Keratinocyte (primary cell): ENCODE data around the gene HMSD. TPM values are rescaled to one million over a fixed set of nuclear protein-coding genes. Genes with fewer than 3 reads are reported as not detected.

Experiments
- DNase-seq: peaks from one replicate; pipeline ENCODE4 v3.0.0-alpha.2; 2011; ENCODE audit warnings: low read depth, missing footprints, low spot score
- FAIRE-seq: peaks from 2 replicates; lab custom pipeline; 2011; peaks lifted over from hg19 to GRCh38; lab: Jason Lieb, UNC
- H2AFZ ChIP-seq: 2 replicates; pipeline ENCODE4 v1.6.0; 2012; ENCODE audit warnings: low read length, control low read depth, inconsistent platforms; ENCODE audit not compliant: control insufficient read depth
- H3K27ac ChIP-seq: 2 replicates; pipeline ENCODE4 v1.5.1; 2011; ENCODE audit warnings: low read length; ENCODE audit not compliant: control insufficient read depth, insufficient read depth
- H3K27me3 ChIP-seq: 3 replicates; pipeline ENCODE4 v1.6.0; 2011; ENCODE audit warnings: low read length; ENCODE audit not compliant: control insufficient read depth, insufficient read depth; ENCODE audit errors: extremely low read depth
- H3K36me3 ChIP-seq, 2 experiments: 2 replicates in 1 of 2; 3 replicates in 1 of 2; pipeline ENCODE4 v1.5.1; 2011; ENCODE audit warnings: low read length in 2 of 2, mild to moderate bottlenecking in 1 of 2; ENCODE audit not compliant: control insufficient read depth in 2 of 2, insufficient read depth in 2 of 2; ENCODE audit errors: extremely low read depth in 1 of 2
- H3K4me1 ChIP-seq: 3 replicates; pipeline ENCODE4 v1.5.1; 2011; ENCODE audit warnings: low read length; ENCODE audit not compliant: control insufficient read depth, insufficient read depth; ENCODE audit errors: extremely low read depth
- H3K4me2 ChIP-seq: 3 replicates; pipeline ENCODE4 v1.6.0; 2011; ENCODE audit warnings: low read depth, low read length; ENCODE audit not compliant: control insufficient read depth, insufficient read depth; ENCODE audit errors: extremely low read depth
- H3K4me3 ChIP-seq, 3 experiments: fragments of 200-600 bp in 1 of 3; sonication (generic) in 1 of 3; 2 replicates in 2 of 3; 3 replicates in 1 of 3; pipeline ENCODE4 v1.5.1; 2011 to 2016; ENCODE audit warnings: low read length in 3 of 3, mild to moderate bottlenecking in 3 of 3, control low read depth in 2 of 3, inconsistent platforms in 1 of 3, low read depth in 1 of 3, mixed read lengths in 1 of 3, mixed run types in 1 of 3, moderate library complexity in 1 of 3; ENCODE audit not compliant: control insufficient read depth in 2 of 3, insufficient read depth in 2 of 3; ENCODE audit errors: extremely low read depth in 1 of 3
- H3K79me2 ChIP-seq: 2 replicates; pipeline ENCODE4 v1.6.0; 2012; ENCODE audit warnings: low read length; ENCODE audit not compliant: control insufficient read depth, insufficient read depth
- H3K9ac ChIP-seq: 3 replicates; pipeline ENCODE4 v1.6.0; 2011; ENCODE audit warnings: low read length; ENCODE audit not compliant: control insufficient read depth, insufficient read depth; ENCODE audit errors: extremely low read depth
- H3K9me1 ChIP-seq: 3 replicates; pipeline ENCODE4 v1.6.0; 2011; ENCODE audit warnings: low read length; ENCODE audit not compliant: control insufficient read depth, insufficient read depth; ENCODE audit errors: extremely low read depth
- H3K9me3 ChIP-seq: 2 replicates; pipeline ENCODE4 v1.5.1; 2012; ENCODE audit warnings: low read depth, low read length; ENCODE audit not compliant: control insufficient read depth
- H4K20me1 ChIP-seq: 3 replicates; pipeline ENCODE4 v1.6.0; 2011; ENCODE audit warnings: low read length; ENCODE audit not compliant: control insufficient read depth, insufficient read depth; ENCODE audit errors: extremely low read depth
- EZH2 ChIP-seq: IDR thresholded peaks from one replicate; pipeline ENCODE4 v1.6.1; 2012; ENCODE audit warnings: inconsistent platforms, mild to moderate bottlenecking, low read length, moderate library complexity
- dilution Hi-C: fragments of 300-500 bp; cut with MboI; formaldehyde crosslinking; loops from one replicate; pipeline ENCODE4 v1.7.0; 2020; ENCODE audit warnings: low sequenced_read_pairs; ENCODE audit not compliant: extremely low pct_ligation_motif_present
- polyA plus RNA-seq, 5 experiments: library from polyadenylated mRNA; depleted of rRNA in 3 of 5; stranded (reverse) in 3 of 5; stranded (forward) in 1 of 5; unstranded in 1 of 5; fragments of >200 nt; gene quantifications; 1 replicate in 1 of 5; 2 replicates in 3 of 5; 3 replicates in 1 of 5; pipeline versions ENCODE4 v1.2.1 to v1.2.3, GENCODE V29; 2011 to 2012; ENCODE audit warnings: missing spikeins in 2 of 5, low read depth in 1 of 5, low replicate concordance in 1 of 5
- TF ChIP-seq, protein P1 (sequence below), 3 experiments: IDR thresholded peaks in 1 of 3; conservative IDR thresholded peaks in 1 of 3; optimal IDR thresholded peaks in 1 of 3; 2 replicates in 2 of 3; 3 replicates in 1 of 3; pipeline versions ENCODE3 to v1.5.1; 2011; ENCODE audit warnings: low read length in 3 of 3, mild to moderate bottlenecking in 3 of 3, moderate library complexity in 2 of 3, control low read depth in 1 of 3, inconsistent platforms in 1 of 3; ENCODE audit not compliant: insufficient read depth in 2 of 3; ENCODE audit errors: extremely low read depth in 1 of 3

The HMSD gene
- polyA plus RNA-seq, 1 donor (not counting 4 experiments of a cell fraction or from before 2014, with no cell fraction given): 1.2 TPM

DNA sequence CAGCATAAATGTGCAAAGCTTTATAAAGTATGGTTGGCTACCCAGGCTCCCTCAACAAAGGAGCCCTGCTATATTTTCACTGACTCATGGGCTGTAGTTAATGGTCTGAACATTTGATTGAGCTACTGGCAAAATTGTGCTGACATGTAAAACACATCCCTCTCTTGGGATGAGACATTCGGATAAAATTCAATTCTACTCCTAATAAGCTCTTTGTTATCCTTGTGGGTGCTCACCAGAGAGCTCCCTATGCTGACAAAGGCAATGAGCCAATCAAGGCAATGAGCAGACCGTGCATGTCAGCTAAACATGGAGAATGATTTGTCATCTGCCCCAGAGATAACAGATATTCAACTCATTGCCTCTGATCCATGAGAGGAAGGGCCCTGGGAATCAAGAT is 48.5 kb downstream of the HMSD start:
- Histone ChIP-seq H3K9ac (peak overlapping the region; percentile 55), H3K79me2 (no peaks in the 10 kb centered on the region), H2AFZ (no peak overlapping the region), H3K36me3 (no peaks in the 10 kb centered on the region), H3K9me3 (peaks cover 4% of the 10 kb centered on the region), H4K20me1 (no peaks in the 10 kb centered on the region), H3K4me2 (peak overlapping the region; percentile 49), H3K27ac (peak overlapping the region; percentile 82), H3K9me1 (no peaks in the 10 kb centered on the region), H3K27me3 (no peaks in the 10 kb centered on the region), H3K4me3 (peak overlapping the region in 1 of 3 experiments; percentile 25), H3K4me1 (peaks cover 21% of the 10 kb centered on the region)
- dilution Hi-C loops: no loop called here
- FAIRE-seq (peak; percentile 75), DNase-seq (peak; percentile 53)
- TF ChIP-seq, protein P1, sequence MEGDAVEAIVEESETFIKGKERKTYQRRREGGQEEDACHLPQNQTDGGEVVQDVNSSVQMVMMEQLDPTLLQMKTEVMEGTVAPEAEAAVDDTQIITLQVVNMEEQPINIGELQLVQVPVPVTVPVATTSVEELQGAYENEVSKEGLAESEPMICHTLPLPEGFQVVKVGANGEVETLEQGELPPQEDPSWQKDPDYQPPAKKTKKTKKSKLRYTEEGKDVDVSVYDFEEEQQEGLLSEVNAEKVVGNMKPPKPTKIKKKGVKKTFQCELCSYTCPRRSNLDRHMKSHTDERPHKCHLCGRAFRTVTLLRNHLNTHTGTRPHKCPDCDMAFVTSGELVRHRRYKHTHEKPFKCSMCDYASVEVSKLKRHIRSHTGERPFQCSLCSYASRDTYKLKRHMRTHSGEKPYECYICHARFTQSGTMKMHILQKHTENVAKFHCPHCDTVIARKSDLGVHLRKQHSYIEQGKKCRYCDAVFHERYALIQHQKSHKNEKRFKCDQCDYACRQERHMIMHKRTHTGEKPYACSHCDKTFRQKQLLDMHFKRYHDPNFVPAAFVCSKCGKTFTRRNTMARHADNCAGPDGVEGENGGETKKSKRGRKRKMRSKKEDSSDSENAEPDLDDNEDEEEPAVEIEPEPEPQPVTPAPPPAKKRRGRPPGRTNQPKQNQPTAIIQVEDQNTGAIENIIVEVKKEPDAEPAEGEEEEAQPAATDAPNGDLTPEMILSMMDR (optimal IDR thresholded peaks at IDR 0.05 in 1 of 3, IDR thresholded peaks at IDR 0.05 in 1 of 3, conservative IDR thresholded peaks at IDR 0.05 in 1 of 3; ENCODE audit: extremely low read depth in 1 of 3, insufficient read depth in 2 of 3, low read length in 3 of 3): no peak
- TF ChIP-seq EZH2: no peak

DNA sequence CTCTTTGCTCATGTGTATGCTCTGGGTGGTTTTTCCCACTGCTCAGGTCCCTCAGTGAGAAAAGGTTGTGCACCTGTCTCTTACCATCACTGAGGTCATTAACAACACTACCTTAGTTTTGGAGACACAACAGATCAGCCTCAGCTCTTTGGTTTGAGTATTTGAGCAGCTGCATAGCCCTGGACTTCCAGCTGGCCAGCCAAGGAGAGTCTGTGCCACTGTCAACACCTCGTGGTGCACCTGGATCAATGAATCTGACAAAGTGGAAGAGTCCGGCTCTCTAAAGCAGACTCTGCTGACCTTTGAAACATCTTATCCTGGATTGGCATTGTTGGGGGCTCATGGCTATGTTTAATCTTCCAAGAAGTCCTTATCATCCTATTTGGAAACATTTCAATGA is 50.8 kb downstream of the HMSD start:
- FAIRE-seq: no peak
- DNase-seq: no peak

More for the DNA sequence above, 50.8 kb downstream of the HMSD start:
- Histone ChIP-seq H3K4me1 (peaks cover 19% of the 10 kb centered on the region), H3K9me3 (peaks cover 4% of the 10 kb centered on the region), H3K4me2 (no peak overlapping the region), H3K9me1 (no peaks in the 10 kb centered on the region), H3K79me2 (no peaks in the 10 kb centered on the region), H3K4me3 (no peak overlapping the region), H3K27ac (no peak overlapping the region), H3K36me3 (no peaks in the 10 kb centered on the region), H4K20me1 (no peaks in the 10 kb centered on the region), H3K27me3 (no peaks in the 10 kb centered on the region), H3K9ac (no peak overlapping the region), H2AFZ (no peak overlapping the region)
- TF ChIP-seq EZH2: no peak
- TF ChIP-seq, protein P1 (optimal IDR thresholded peaks at IDR 0.05 in 1 of 3, IDR thresholded peaks at IDR 0.05 in 1 of 3, conservative IDR thresholded peaks at IDR 0.05 in 1 of 3; ENCODE audit: extremely low read depth in 1 of 3, insufficient read depth in 2 of 3, low read length in 3 of 3): no peak
- dilution Hi-C loops: no loop called here
